NCI-H1417 (cell line): ENCODE data around the gene METTL8.

ENCODE experiments used
- DNase-seq, 3 experiments: peaks; one replicate each; lab custom pipeline; 2025; lab: John Stamatoyannopoulos, UW

METTL8 gene

GRCh38 chr2:171310889-171311288 is 122.9 kb downstream of the METTL8 start:
- DNase-seq = no peak

GRCh38 chr2:171309455-171310286 is 124.1 kb downstream of the METTL8 start:
- DNase-seq = no peak

- no peak for DNase-seq
Observed at GRCh38 chr2:171308280-171309054, 125.3 kb downstream of the METTL8 start.

- DNase-seq = no peak
Observed at GRCh38 chr2:171307560-171307959, 126.2 kb downstream of the METTL8 start.

GRCh38 chr2:171297956-171298355 is 135.8 kb downstream of the METTL8 start:
- DNase-seq = no peak

GRCh38 chr2:171294608-171295007 is 139.2 kb downstream of the METTL8 start:
- no peak for DNase-seq

- no peak for DNase-seq
Observed at GRCh38 chr2:171293661-171294060, 140.1 kb downstream of the METTL8 start.

GRCh38 chr2:171289991-171290390 is 143.8 kb downstream of the METTL8 start:
- no peak for DNase-seq

GRCh38 chr2:171289316-171289715 is 144.5 kb downstream of the METTL8 start:
- no peak for DNase-seq

GRCh38 chr2:171287611-171288010 is 146.2 kb downstream of the METTL8 start:
- peak in 1 of 3 experiments; percentile 4 for DNase-seq

GRCh38 chr2:171287036-171287571 is 146.7 kb downstream of the METTL8 start:
- no peak for DNase-seq

GRCh38 chr2:171281110-171281509 is 152.7 kb downstream of the METTL8 start:
- DNase-seq = peak in 2 of 3 experiments; percentile 2 to 31

GRCh38 chr2:171279983-171280790 is 153.6 kb downstream of the METTL8 start:
- DNase-seq = no peak

- DNase-seq = no peak
Observed at GRCh38 chr2:171274757-171275156, 159.0 kb downstream of the METTL8 start.

- DNase-seq = no peak
Observed at GRCh38 chr2:171271971-171272436, 161.8 kb downstream of the METTL8 start.

GRCh38 chr2:171271386-171271785 is 162.4 kb downstream of the METTL8 start:
- no peak for DNase-seq

GRCh38 chr2:171267855-171268629 is 165.7 kb downstream of the METTL8 start:
- no peak for DNase-seq
